Calu3 (cell line): ENCODE data around the gene RAB4A. TPM values are rescaled to one million over a fixed set of nuclear protein-coding genes. Genes with fewer than 3 reads are reported as not detected.

ENCODE experiments used
- BruUV-seq: library from RNA; stranded (reverse); fragments of 400-500 nt; replicated peaks from 2 replicates; lab custom pipeline; 2021; lab: Mats Ljungman, UMichigan
- CTCF ChIA-PET: fragments of 300-600 bp; sonication (Branson Sonifier 250); formaldehyde crosslinking; loops from one replicate; lab custom pipeline; 2022; ENCODE audit warnings: antibody characterized with exemption; lab: Charles Lee
- DNase-seq: peaks from one replicate; pipeline ENCODE4 v3.0.0; 2022
- H3K27ac Mint-ChIP-seq: one replicate; pipeline ENCODE4 v1.8.0; 2022; ENCODE audit warnings: mixed read lengths; ENCODE audit not compliant: unreplicated experiment
- H3K27me3 Mint-ChIP-seq: one replicate; pipeline ENCODE4 v1.8.0; 2022; ENCODE audit warnings: mixed read lengths; ENCODE audit not compliant: unreplicated experiment
- H3K36me3 Mint-ChIP-seq: one replicate; pipeline ENCODE4 v1.8.0; 2022; ENCODE audit warnings: mild to moderate bottlenecking, moderate library complexity, mixed read lengths; ENCODE audit not compliant: insufficient read depth, unreplicated experiment
- H3K4me1 Mint-ChIP-seq: one replicate; pipeline ENCODE4 v1.8.0; 2022; ENCODE audit warnings: mild to moderate bottlenecking, low read depth, mixed read lengths; ENCODE audit not compliant: unreplicated experiment
- H3K4me3 Mint-ChIP-seq: one replicate; pipeline ENCODE4 v1.8.0; 2022; ENCODE audit warnings: mild to moderate bottlenecking, low read depth, moderate library complexity, mixed read lengths; ENCODE audit not compliant: unreplicated experiment
- H3K9me3 Mint-ChIP-seq: one replicate; pipeline ENCODE4 v1.8.0; 2022; ENCODE audit warnings: low read depth, mixed read lengths; ENCODE audit not compliant: unreplicated experiment
- intact Hi-C: fragments of 100-400 bp; cut with micrococcal nuclease; formaldehyde crosslinking; loops from one replicate; pipeline ENCODE4 v1.10.0; 2022; ENCODE audit not compliant: unreplicated experiment
- total RNA-seq: library from RNA; stranded (reverse); gene quantifications from 2 replicates; pipeline ENCODE4 v1.2.3, GENCODE V29; 2022
- TF ChIP-seq, protein P1 (sequence below): fragments of 200-600 bp; IDR thresholded peaks from one replicate; pipeline ENCODE4 v1.8.0; 2022; ENCODE audit warnings: antibody characterized with exemption; ENCODE audit not compliant: unreplicated experiment

Gene RAB4A
- total RNA-seq, 1 experiment from 2014 or later = 78.7 TPM

DNA sequence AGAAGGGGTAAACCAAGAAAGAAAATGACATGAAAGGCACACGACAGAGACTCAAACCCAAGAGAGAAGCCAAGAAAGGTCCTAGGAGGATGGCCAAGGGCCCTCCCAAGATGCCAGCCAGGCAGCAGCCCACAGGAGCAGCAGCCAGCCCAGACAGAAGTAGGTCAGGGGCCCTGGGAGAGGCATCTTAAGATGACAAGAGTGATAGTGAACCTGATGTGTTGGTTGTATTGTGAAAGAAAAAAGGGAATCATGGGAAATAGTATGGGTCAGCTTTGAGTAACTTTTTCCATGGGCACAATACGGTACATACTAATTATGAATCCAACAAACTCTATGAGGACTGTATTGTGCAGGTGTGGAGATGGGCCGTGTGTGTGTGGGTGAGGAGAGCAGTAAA, 68.6 kb downstream of the RAB4A start:
- BruUV-seq = no TSS peak
- peaks cover 27% of the 10 kb centered on the region for H3K36me3 Mint-ChIP-seq
- H3K4me3 Mint-ChIP-seq = no peak overlapping the region
- intact Hi-C loops = no loop called here
- no peak for DNase-seq
- H3K4me1 Mint-ChIP-seq = peaks cover 24% of the 10 kb centered on the region
- H3K9me3 Mint-ChIP-seq = no peaks in the 10 kb centered on the region
- CTCF ChIA-PET = no interaction called here
- no peak overlapping the region for H3K27ac Mint-ChIP-seq
- TF ChIP-seq, protein P1, sequence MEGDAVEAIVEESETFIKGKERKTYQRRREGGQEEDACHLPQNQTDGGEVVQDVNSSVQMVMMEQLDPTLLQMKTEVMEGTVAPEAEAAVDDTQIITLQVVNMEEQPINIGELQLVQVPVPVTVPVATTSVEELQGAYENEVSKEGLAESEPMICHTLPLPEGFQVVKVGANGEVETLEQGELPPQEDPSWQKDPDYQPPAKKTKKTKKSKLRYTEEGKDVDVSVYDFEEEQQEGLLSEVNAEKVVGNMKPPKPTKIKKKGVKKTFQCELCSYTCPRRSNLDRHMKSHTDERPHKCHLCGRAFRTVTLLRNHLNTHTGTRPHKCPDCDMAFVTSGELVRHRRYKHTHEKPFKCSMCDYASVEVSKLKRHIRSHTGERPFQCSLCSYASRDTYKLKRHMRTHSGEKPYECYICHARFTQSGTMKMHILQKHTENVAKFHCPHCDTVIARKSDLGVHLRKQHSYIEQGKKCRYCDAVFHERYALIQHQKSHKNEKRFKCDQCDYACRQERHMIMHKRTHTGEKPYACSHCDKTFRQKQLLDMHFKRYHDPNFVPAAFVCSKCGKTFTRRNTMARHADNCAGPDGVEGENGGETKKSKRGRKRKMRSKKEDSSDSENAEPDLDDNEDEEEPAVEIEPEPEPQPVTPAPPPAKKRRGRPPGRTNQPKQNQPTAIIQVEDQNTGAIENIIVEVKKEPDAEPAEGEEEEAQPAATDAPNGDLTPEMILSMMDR = no peak
- H3K27me3 Mint-ChIP-seq = peaks cover 13% of the 10 kb centered on the region

DNA sequence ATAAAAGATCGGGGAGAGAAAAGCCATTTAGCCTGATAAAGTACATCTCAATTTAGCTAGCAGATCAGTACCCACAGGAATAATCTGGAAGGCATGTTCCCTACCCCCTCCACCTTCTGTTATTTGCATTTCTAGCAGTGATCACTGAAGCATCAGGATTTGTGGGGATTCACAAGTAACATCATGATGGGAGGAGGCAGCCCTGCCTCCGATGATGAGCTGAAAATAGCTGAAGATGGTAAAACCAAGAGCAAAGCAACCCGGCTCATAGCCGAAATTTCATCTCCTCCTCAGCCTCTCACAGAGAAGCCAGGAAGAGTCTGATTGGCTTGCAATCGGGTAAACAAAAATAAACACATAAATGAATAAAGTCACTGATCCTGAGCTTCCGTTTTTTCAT, 69.6 kb downstream of the RAB4A start:
- Mint-ChIP-seq H3K27ac (no peak overlapping the region), H3K36me3 (peaks cover 27% of the 10 kb centered on the region), H3K4me3 (peak overlapping the region; percentile 83), H3K9me3 (peaks cover 2% of the 10 kb centered on the region), H3K27me3 (peaks cover 23% of the 10 kb centered on the region), H3K4me1 (peaks cover 24% of the 10 kb centered on the region)
- BruUV-seq = no TSS peak
- DNase-seq = no peak
- CTCF ChIA-PET = no interaction called here
- TF ChIP-seq, protein P1 = no peak
- intact Hi-C loops = loop anchor here (2.0 kb wide), 1 partner anchor 68 kb away; no protein-coding TSS in a partner anchor

DNA sequence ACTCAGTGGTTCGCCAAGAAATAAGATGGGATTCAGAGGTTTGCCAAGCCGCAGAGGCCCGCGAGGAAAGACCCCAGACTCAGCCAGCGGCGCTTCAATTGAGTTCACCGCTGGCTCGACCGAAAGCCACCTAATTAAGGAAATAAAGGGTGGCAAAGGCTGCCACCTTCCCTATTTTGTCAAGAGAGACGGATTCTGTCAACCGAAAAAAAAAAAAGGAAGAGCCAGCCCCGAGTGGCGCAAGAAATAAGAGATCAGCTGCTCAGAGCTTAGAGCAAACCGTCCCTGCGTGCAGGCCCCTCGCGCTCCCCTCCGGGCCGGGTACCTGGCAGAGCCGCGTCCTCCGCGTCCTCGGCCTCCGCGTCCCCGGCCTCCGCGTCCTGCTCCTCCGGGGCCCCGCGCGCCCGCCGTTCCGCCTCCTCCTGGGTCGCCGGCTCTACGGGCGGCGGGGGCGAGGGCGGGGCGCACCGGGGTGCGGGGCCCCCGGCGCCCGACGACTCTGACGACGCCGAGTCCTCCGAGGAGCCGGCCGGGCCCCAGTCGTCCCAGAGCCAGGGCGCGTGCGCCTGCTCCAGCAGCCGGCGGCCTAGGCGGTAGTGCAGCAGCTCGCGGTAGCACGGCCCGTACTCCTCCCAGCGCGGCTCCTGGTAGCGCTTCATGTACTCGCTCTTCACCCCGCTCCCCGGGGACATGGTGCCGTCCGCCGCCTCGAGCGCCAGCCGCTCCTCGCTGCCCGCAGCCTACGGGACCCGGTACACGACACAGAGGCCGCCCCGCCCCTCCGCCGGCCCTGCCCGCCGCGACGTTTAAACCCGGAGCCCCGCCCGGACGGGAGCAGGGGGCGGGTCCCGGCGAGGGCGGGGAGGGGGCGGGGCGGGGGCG, 71.1 kb downstream of the RAB4A start:
- CTCF ChIA-PET = interaction anchor here (0.5 kb wide), 1 partner anchor 227 kb away, joined by 3 read pairs; no protein-coding TSS in a partner anchor

DNA sequence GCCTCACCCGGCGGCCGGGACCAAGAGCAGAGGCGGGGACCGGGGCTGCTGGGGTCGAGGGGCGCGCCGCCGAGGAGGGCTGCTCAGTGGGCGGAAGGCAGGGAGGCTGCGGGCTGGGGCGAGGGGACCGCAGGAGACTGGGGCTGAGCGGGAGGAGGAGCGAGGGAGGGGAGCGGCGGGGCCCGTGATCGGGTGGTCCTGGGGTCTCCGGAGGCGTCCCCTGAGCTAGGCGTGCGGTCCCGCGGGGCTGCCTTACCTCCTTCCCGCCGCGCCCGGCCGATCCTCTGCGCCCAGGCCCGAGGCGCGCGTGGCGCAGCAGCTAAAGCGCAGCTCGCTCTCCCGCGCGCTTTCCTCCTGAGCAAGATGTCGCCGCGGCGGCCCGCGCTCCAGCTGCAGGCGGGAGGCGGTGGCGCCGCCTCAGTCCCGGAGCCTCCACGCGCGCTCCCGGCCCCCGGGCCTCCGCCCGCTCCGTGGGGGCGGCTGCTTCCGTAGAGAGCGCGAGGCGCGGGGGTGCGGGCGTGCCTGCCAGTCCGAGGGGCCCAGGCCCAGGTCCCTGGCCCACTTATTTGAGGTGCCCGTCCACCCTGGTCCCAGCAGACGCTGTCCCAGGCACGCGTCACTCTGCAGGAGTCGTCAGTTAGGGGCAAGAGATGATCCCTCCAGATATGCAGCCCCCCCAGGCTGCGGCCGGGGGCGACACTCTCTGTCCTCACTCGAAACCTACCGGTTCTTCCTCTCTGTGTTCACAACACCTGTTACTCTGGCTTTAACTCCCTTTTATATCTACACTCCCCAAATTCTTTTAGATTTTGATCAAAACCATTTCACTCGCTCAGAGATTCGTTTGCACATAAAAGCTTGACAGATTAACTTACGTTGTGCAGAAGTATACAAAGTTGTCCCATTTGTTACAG, 72.0 kb downstream of the RAB4A start, which contains the start of gene CCSAP:
CCSAP (minus strand) TSS at position 392 of the 914 bp plus-strand sequence. CDS start 582 bp downstream, outside the sequence.
- H3K4me3 Mint-ChIP-seq = peak within 1 kb of the TSS; percentile 83
- H3K27me3 Mint-ChIP-seq = peaks cover 47% of the 10 kb centered on the region
- no TSS peak for BruUV-seq
- H3K4me1 Mint-ChIP-seq = peaks cover 24% of the 10 kb centered on the region
- peaks cover 2% of the 10 kb centered on the region for H3K9me3 Mint-ChIP-seq
- TF ChIP-seq, protein P1 = no peak
- H3K36me3 Mint-ChIP-seq = peaks cover 27% of the 10 kb centered on the region
- intact Hi-C loops = no loop called here
- CTCF ChIA-PET = no interaction called here
- H3K27ac Mint-ChIP-seq = peak within 1 kb of the TSS; percentile 72
- peak; percentile 51 for DNase-seq

More for the DNA sequence above, 71.1 kb downstream of the RAB4A start:
- Mint-ChIP-seq H3K4me3 (peak overlapping the region; percentile 83), H3K9me3 (peaks cover 2% of the 10 kb centered on the region), H3K4me1 (peaks cover 24% of the 10 kb centered on the region), H3K27me3 (peaks cover 38% of the 10 kb centered on the region), H3K36me3 (peaks cover 27% of the 10 kb centered on the region), H3K27ac (peak overlapping the region; percentile 51)
- TF ChIP-seq, protein P1 = no peak
- intact Hi-C loops = loop anchor here (2.0 kb wide), 1 partner anchor 69 kb away; no protein-coding TSS in a partner anchor
- DNase-seq = peak; percentile 92
- no TSS peak for BruUV-seq
